AG09309 (cell line): Measurements from ENCODE around the gene LRRC71.

ENCODE experiments used
- DNase-seq: peaks from one replicate; pipeline ENCODE4 v3.0.0-alpha.2; 2010; ENCODE audit warnings: low read depth
- H3K4me3 ChIP-seq: 2 replicates; pipeline ENCODE4 v1.5.1; 2011; ENCODE audit warnings: mild to moderate bottlenecking, low read depth, low read length, moderate library complexity; ENCODE audit not compliant: control insufficient read depth
- TF ChIP-seq, protein P1 (sequence below): IDR thresholded peaks from 2 replicates; pipeline ENCODE4 v1.5.1; 2011; ENCODE audit warnings: mild to moderate bottlenecking, low read depth, low read length, inconsistent platforms; ENCODE audit not compliant: insufficient read depth, control insufficient read depth; ENCODE audit errors: missing control alignments

LRRC71 gene

DNA sequence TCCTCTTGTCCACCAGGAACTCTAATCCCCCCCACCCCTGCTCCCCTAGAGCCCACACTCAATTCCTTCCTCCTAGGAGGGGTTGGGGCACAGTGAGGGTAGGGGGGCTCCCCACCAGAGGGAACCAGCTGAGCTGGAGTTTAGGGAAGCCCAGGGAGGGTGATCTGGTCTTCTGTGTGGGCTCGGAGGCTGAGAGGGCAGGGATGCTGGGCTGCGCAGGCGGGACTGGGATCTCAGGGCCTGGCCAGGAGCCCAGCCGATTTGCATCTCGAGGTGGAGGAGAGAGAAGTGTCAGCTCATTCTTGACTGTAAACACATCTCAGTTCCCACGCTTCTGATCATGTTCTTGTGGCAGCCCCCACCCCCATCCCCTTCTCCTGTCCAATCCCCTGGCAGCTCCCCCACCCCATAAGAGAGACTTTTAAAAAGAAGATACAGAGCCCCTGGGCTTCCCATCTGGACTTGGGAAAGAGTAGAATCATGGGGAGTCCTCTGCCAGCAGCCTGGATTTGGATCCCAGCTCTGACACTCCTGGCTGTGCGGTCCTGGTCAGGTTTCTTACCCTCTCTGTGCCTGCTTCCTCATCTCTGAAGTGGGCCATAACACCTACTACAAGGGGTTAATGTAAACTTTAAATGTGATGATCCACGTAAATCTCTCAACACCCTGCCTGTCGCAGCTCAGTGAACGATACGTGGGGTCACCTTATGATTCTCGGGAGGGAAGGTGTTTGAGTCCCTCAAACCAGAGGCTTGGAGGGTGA lies 20.3 kb upstream of the LRRC71 start:
- TF ChIP-seq, protein P1, sequence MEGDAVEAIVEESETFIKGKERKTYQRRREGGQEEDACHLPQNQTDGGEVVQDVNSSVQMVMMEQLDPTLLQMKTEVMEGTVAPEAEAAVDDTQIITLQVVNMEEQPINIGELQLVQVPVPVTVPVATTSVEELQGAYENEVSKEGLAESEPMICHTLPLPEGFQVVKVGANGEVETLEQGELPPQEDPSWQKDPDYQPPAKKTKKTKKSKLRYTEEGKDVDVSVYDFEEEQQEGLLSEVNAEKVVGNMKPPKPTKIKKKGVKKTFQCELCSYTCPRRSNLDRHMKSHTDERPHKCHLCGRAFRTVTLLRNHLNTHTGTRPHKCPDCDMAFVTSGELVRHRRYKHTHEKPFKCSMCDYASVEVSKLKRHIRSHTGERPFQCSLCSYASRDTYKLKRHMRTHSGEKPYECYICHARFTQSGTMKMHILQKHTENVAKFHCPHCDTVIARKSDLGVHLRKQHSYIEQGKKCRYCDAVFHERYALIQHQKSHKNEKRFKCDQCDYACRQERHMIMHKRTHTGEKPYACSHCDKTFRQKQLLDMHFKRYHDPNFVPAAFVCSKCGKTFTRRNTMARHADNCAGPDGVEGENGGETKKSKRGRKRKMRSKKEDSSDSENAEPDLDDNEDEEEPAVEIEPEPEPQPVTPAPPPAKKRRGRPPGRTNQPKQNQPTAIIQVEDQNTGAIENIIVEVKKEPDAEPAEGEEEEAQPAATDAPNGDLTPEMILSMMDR = no peak
- no peak overlapping the region for H3K4me3 ChIP-seq
- DNase-seq = no peak

DNA sequence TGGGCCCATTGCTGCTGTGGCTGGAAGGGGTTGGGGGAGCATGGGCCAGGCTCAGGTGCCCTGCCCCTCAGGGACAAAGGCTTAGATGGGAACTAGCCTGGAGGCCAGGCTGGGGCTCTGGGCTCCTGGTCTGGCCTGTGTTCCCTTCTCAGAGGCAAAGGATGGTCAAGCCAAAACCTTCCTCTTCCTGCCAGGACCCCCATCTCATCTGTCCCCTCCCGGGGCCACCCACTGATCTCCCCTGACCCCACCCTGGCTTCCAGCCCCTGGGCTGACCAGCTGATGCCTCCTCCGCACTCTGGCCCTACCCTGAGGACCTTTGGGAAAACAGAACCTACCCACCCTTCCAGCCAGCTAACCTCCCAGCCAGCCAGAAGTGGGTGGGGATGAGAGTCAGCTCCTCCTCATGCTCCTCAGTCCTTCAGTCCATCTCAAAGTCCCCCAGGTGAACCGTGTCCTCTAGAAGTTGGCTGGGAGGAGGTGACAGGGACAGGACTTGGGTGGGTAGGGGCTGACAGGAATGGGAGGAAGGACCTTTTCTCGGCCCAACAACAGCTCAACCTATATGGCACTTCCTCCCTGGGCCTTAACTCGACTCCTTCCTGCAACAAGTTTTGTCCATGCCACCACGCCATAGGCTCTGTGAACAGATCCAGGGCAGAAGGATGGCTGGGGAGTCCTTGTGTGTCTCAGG lies 19.4 kb upstream of the LRRC71 start:
- DNase-seq = no peak
- TF ChIP-seq, protein P1 = no peak
- no peak overlapping the region for H3K4me3 ChIP-seq

DNA sequence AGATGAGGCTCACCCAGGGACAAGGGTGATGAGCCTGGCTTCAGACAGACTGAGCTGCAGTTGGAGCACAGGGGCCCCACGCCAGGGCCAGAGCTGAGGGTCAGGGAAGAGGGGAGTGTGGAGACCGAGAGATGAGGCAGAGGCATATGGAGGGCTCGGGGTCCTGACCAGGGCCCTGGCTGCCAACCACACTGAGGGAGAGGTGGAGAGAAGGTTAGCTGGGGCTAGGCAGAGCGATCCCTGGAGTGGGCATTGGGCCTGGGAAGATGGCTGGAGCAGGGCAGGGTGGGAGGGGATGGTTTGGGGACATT lies 18.9 kb upstream of the LRRC71 start:
- TF ChIP-seq, protein P1 = no peak
- no peak overlapping the region for H3K4me3 ChIP-seq
- no peak for DNase-seq

DNA sequence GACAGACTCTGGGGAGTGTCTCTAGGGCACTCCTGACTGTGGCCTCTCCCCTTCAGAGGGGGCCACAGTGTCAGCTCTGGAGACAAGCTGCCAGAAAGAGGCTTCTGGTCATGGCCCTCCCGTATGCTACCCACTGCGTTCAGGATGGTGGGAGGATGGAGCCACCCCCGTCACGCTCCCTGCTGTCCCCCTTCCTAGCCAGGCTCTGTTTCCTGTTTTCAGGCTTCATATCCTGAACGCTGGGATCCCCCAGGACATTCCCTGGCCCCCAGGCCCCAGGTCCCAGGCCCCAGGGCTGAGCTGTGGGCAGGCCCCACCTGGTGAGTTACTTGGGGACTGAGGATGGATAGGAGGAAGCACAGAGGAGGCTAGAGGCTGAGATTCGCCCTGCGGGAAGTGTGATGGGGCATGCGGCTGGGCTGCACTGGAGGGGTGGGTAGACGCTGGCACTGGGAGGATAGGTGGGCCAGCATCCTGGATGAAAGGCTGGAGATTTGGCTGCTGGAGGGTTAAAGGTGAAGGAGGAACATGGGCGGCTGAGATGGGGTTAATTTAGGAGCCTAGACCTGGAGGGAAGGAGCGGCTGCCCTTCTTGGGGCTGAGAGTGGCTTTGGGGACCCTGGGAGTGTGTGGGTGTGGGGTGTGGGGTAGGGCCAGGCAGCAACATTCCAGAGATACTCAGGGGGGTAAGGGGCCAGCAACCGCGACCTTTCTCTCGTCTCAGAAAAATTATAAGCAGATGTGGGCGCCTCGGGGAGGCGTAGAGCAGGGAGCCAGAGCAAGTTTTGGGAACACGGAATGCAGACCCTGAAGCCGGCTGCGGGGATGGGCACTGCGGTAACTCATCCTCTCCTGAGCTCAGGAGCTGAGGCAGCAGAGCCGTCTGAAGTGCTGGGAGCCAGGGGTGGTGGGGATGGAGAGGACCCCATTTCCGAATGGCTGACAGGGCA lies 18.2 kb upstream of the LRRC71 start:
- H3K4me3 ChIP-seq = no peak overlapping the region
- DNase-seq = no peak
- TF ChIP-seq, protein P1 = no peak

DNA sequence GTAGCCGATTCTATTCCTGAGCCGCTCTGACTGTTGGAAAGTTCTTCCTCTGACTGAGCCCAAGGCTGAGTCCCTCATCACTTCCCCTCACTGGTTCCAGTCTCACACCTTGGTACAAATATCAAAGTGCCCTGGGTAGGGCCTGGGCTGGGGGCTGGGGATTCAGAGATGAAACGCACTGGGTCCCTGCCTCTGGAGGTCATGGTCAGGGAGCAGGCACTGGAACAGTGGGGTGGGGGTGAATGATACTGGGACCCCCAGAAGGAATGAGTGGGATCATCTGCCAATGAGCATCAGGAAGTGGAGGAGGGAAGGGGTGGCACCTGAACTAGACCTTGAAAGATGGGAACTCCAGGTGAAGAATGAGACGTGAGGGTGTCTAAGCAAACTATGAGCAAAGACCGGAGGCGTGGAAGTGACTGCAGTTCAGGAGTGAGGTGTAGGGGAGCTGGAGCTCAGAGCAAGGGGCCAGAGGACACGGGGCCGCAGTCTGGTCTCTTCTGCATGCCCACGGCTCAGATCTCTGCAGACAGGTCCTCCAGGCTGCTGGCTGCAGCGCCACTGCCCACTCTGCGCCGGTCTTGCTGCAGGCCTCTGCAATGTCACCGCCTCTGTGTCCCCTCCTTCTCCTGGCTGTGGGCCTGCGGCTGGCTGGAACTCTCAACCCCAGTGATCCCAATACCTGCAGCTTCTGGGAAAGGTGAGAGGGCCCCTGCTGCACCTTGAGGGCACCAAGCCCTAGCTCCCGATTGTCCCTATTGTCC lies 16.9 kb upstream of the LRRC71 start:
- TF ChIP-seq, protein P1 = no peak
- DNase-seq = no peak
- no peak overlapping the region for H3K4me3 ChIP-seq

DNA sequence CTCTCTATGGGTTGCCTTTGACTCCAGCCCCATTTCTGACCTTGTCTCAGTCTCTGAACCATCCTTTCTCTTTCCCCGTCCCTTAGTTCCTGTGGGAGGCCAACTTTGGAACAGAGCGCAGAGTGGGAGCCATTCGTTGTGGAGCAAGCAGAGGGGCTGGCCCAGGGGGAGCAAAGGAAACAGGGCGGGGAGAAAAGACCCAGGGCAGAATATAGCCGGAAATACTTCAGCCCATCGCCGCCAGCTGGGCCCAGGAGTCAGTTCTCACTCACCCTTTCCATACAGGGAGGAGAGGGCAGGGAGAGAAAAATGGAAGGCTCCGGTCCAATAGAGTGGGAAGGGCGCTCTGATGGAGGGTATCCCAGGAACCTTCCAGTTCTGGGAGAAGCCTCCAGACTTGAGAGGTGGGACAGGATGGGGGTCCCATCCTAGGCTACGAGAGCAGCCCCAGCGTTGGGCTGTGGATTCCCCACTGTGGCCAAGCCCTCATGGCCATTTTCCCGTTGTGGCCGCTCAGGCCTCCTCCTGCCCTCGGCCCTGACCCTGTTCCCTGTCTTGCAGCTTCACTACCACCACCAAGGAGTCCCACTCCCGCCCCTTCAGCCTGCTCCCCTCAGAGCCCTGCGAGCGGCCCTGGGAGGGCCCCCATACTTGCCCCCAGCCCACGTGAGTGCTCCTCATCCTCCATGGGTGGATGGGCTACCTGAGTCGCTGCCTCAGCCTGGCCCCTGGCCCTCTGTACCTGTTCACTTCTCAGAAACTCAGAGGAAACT lies 16.1 kb upstream of the LRRC71 start:
- TF ChIP-seq, protein P1 = no peak
- no peak for DNase-seq
- no peak overlapping the region for H3K4me3 ChIP-seq
